Glomerular visceral epithelial cell (primary cell): ENCODE data around the gene AP2A2.

Experiments used
- DNase-seq: peaks from one replicate; pipeline ENCODE4 v3.0.0-alpha.2; 2016; ENCODE audit errors: extremely low spot score

Gene AP2A2

DNA sequence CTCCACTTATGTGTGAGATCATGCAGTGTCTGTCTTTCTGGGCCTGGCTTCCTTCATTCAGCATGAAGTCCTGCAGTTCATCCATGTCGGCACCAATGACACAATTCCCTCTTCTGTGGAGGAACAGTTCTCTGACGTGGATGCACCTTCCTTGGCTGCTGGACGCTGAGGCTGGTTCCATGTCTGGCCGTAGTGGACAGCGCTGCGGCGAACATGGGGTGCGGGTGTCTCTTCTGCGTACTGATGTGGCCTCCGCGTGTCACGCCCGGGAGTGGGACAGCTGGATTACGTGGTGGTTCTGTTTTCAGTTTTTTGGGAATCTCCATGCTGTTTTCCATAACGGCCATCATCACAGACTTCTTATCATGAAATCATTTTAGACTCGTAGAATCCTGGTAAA, 132.1 kb downstream of the AP2A2 start:
- DNase-seq = no peak

GRCh38 chr11:1059759-1060158, 134.1 kb downstream of the AP2A2 start:
- no peak for DNase-seq

DNA sequence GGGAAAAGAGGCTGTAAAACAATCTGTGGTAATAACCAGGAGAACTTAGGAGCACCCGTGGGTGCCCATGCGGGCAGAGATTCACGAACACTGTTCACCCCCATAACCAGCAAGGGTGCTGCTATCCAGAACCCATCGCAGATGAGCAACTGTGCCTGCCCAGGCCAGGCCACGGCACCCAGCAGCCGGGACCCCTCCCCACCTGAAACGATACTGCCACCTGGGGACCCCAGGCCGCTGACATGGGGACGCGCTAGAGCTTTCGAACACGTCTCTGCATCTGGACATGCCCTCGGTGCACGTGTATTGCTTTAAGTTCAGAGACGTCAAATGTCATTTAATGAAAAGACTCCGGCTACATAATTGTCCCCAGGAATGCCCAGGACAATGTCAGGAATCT, 134.7 kb downstream of the AP2A2 start:
- no peak for DNase-seq

GRCh38 chr11:1060852-1061616, 135.4 kb downstream of the AP2A2 start:
- no peak for DNase-seq
